ENCODE measurements around the gene CTDNEP1. TPM values are rescaled to one million over a fixed set of nuclear protein-coding genes. Genes with fewer than 3 reads are reported as not detected.

CTDNEP1 gene
- total and polyA plus RNA-seq, 2 of the 4 experiments (the other 2 are of a cell fraction): 23.8 to 132 TPM

DNA sequence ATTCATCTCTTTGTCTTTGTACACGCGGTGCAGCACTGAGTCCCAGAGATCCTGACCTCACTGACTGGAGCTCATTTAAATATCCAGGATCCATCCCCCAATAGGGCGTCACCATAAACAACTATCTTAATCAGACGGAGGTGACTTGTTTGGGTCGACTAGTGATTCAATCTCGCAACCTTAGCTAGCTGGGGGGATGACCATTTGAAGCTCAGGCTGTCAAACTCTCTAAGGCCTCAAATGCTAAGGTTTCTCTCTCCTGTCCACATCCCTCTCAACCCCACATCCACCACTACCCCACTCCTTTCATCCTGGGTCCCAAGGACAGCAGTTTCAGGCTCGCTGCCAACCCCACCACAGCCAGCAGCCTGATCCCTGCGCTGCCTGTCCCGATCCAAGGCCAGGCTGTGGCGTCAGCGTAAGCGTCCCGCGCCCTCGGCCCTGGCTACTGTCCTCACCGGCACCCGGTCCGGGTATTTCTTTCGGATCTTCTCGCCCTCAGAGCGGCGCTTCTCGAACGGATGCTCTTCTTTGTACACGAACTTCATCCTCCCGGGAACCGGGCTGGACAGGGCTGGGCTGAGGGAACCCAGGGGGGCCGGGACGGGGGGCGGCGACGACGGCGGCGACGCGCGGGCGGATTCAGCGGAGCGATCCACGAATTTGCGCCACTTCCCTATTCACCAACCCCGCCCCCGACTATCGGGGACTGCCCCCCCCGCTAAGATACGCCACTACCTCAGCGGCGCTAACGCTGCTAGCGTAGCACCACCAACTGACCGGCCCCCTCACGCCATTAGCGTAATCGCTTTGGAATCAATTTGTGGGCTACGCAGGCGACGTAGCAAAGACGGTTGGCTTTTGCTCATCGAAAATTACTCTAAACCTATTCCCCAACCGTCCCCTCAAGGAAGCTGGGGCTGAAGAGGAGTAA lies 9.5 kb downstream of the CTDNEP1 start, which contains the start of gene GABARAP:
Gene GABARAP (minus strand): TSS at position 667 of the 934 bp plus-strand sequence. CDS start 119 bp downstream, at position 548.
- ATAC-seq (ENCODE audit: low read depth) (peak; percentile 54), DNase-seq (peak; percentile 90)
- intact Hi-C loops (cut with micrococcal nuclease) (no loop called here), in situ Hi-C loops (cut with MboI; ENCODE audit: low sequenced_read_pairs) (loop anchor here (25.0 kb wide), 1 partner anchor 920 kb away; the partner anchor contains the start of genes PER1 and VAMP2), dilution Hi-C loops (cut with HindIII; ENCODE audit: low sequenced_read_pairs, unreplicated experiment) (no loop called here)
- Histone ChIP-seq H3K4me2 (ENCODE audit: low read depth, low read length) (peak within 1 kb of the TSS; percentile 95), H3K23ac (ENCODE audit: low read depth, low read length) (peak within 1 kb of the TSS; percentile 99), H2BK20ac (ENCODE audit: low read depth, low read length) (peak within 1 kb of the TSS; percentile 75), H2AK5ac (ENCODE audit: low read depth, low read length) (peak within 1 kb of the TSS; percentile 96), H3K27ac (ENCODE audit: insufficient read depth, low read length) (peak within 1 kb of the TSS; percentile 95), H4K91ac (ENCODE audit: insufficient read depth, low read depth, low read length) (peak within 1 kb of the TSS; percentile 98), H3K9me3 (ENCODE audit: control insufficient read depth, insufficient read depth, low read length) (no peaks in the 10 kb centered on the region), H2BK15ac (ENCODE audit: low read depth, low read length) (peak within 1 kb of the TSS; percentile 93; the same call in 1 of the 3 replicates), H3K36me3 (ENCODE audit: control insufficient read depth, insufficient read depth, low read length) (peaks cover 28% of the 10 kb centered on the region), H3K14ac (replicated peaks; ENCODE audit: low read depth, low read length) (peak within 1 kb of the TSS; percentile 100), H3K56ac (ENCODE audit: extremely low read depth, insufficient read depth, low read length) (peak within 1 kb of the TSS; percentile 99), H3K4ac (ENCODE audit: low read depth, low read length) (peak within 1 kb of the TSS; percentile 99), H3K18ac (ENCODE audit: low read depth, low read length) (peak within 1 kb of the TSS; percentile 99), H3K4me3 (ENCODE audit: insufficient read depth, low read depth, low read length) (peak within 1 kb of the TSS; percentile 90), H4K8ac (ENCODE audit: low read depth in 2 of 2, low read length in 2 of 2) (peak within 1 kb of the TSS; percentile 80 to 100), H3K79me1 (ENCODE audit: low read depth in 1 of 2, low read length in 2 of 2) (peaks cover 13 to 52% of the 10 kb centered on the region in 2 experiments), H2AFZ (replicated peaks; ENCODE audit: low read length, poor library complexity) (peak within 1 kb of the TSS; percentile 90), H3K9ac (ENCODE audit: low read depth, low read length) (peak within 1 kb of the TSS; percentile 98), H3K4me1 (ENCODE audit: control insufficient read depth, insufficient read depth, low read length) (peaks cover 8% of the 10 kb centered on the region), H2BK5ac (ENCODE audit: low read depth, low read length, poor library complexity, severe bottlenecking) (peak within 1 kb of the TSS; percentile 98), H4K5ac (ENCODE audit: low read depth, low read length) (peak within 1 kb of the TSS; percentile 98), H4K20me1 (ENCODE audit: insufficient read depth, low read length) (peaks cover 13% of the 10 kb centered on the region), H2BK120ac (ENCODE audit: low read depth, low read length) (peak within 1 kb of the TSS; percentile 97), H2AK9ac (replicated peaks; ENCODE audit: low read depth, low read length, poor library complexity) (peak within 1 kb of the TSS; percentile 100), H3K27me3 (ENCODE audit: control insufficient read depth, insufficient read depth, low read length) (no peaks in the 10 kb centered on the region), H3K9me1 (ENCODE audit: insufficient read depth, low read length) (0 out of 2 replicates have a peak, but pooled peaks cover 2% of the 10 kb centered on the region)
- 1% methylated on average over 14 of the region's 62 CpGs; no CpG with 5 or more reads in 1 of the 2 experiments for WGBS, 2 experiments (ENCODE audit: extremely low coverage in 2 of 2, insufficient read length in 1 of 2)
- no TSS peak for BruUV-seq (replicated peaks)
- ChIA-PET CTCF (interaction anchor here (0.6 kb wide), 1 partner anchor 127 kb away, joined by 4 read pairs; the partner anchor contains the start of gene ASGR2), POLR2A (ENCODE audit: unreplicated experiment) (interaction anchor here (0.5 to 1.4 kb wide), 3 partner anchors 9 to 64 kb away, joined by 3 to 7 read pairs (median 4); partner anchors contain the start of gene CTDNEP1)
- no peak for TF ChIP-seq RAD21 (IDR thresholded peaks at IDR 0.05; ENCODE audit: low read length)
- TF ChIP-seq MXI1 (IDR thresholded peaks at IDR 0.05; ENCODE audit: borderline replicate concordance, low read depth, low read length): no peak; the same call in 1 of the 2 replicates
- TF ChIP-seq RFX5 (IDR thresholded peaks at IDR 0.05; ENCODE audit: low read depth, low read length): no peak
- TF ChIP-seq POLR2A (IDR thresholded peaks at IDR 0.05; ENCODE audit: low read depth, low read length): peak; percentile 82; the same call in 1 of the 2 replicates
- TF ChIP-seq MAZ (IDR thresholded peaks at IDR 0.05; ENCODE audit: borderline replicate concordance, low read depth, low read length): peak; percentile 88
- TF ChIP-seq, protein P1, sequence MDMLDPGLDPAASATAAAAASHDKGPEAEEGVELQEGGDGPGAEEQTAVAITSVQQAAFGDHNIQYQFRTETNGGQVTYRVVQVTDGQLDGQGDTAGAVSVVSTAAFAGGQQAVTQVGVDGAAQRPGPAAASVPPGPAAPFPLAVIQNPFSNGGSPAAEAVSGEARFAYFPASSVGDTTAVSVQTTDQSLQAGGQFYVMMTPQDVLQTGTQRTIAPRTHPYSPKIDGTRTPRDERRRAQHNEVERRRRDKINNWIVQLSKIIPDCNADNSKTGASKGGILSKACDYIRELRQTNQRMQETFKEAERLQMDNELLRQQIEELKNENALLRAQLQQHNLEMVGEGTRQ (IDR thresholded peaks at IDR 0.05; ENCODE audit: low read depth, low read length): peak; percentile 63
- no peak for TF ChIP-seq SMC3 (IDR thresholded peaks at IDR 0.05; ENCODE audit: low read depth, low read length)
- TF ChIP-seq, protein P2, sequence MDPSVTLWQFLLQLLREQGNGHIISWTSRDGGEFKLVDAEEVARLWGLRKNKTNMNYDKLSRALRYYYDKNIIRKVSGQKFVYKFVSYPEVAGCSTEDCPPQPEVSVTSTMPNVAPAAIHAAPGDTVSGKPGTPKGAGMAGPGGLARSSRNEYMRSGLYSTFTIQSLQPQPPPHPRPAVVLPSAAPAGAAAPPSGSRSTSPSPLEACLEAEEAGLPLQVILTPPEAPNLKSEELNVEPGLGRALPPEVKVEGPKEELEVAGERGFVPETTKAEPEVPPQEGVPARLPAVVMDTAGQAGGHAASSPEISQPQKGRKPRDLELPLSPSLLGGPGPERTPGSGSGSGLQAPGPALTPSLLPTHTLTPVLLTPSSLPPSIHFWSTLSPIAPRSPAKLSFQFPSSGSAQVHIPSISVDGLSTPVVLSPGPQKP (IDR thresholded peaks at IDR 0.05; ENCODE audit: borderline replicate concordance, low read depth, low read length): 0 out of 2 replicates have a peak, but pooled peaks have one; percentile 21
- no peak for TF ChIP-seq RCOR1 (IDR thresholded peaks at IDR 0.05; ENCODE audit: insufficient replicate concordance, low read length)
- TF ChIP-seq FOS (IDR thresholded peaks at IDR 0.05; ENCODE audit: low read depth, low read length): peak; percentile 5; the same call in 1 of the 2 replicates
- TF ChIP-seq, protein P3, sequence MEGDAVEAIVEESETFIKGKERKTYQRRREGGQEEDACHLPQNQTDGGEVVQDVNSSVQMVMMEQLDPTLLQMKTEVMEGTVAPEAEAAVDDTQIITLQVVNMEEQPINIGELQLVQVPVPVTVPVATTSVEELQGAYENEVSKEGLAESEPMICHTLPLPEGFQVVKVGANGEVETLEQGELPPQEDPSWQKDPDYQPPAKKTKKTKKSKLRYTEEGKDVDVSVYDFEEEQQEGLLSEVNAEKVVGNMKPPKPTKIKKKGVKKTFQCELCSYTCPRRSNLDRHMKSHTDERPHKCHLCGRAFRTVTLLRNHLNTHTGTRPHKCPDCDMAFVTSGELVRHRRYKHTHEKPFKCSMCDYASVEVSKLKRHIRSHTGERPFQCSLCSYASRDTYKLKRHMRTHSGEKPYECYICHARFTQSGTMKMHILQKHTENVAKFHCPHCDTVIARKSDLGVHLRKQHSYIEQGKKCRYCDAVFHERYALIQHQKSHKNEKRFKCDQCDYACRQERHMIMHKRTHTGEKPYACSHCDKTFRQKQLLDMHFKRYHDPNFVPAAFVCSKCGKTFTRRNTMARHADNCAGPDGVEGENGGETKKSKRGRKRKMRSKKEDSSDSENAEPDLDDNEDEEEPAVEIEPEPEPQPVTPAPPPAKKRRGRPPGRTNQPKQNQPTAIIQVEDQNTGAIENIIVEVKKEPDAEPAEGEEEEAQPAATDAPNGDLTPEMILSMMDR (conservative IDR thresholded peaks at IDR 0.05; ENCODE audit: low read depth, low read length): no peak
- no peak for TF ChIP-seq CEBPB (IDR thresholded peaks at IDR 0.05; ENCODE audit: low read depth, low read length)
